Fibroblast of lung (primary cell): Measurements from ENCODE around the gene OR52J3.

Experiments
- CTCF ChIP-seq, 2 donors: IDR thresholded peaks in 1 of 2; conservative IDR thresholded peaks in 1 of 2; 1 replicate in 1 of 2; 2 replicates in 1 of 2; pipeline ENCODE4 v1.5.1; 2011 to 2012; ENCODE audit warnings: low read length in 2 of 2, control low read depth in 1 of 2, inconsistent platforms in 1 of 2, low read depth in 1 of 2, mild to moderate bottlenecking in 1 of 2
- EZH2 ChIP-seq: IDR thresholded peaks from 2 replicates; pipeline ENCODE4 v1.5.1; 2012; ENCODE audit warnings: low read length, control low read depth, mild to moderate bottlenecking; ENCODE audit errors: missing control alignments

- no peak for TF ChIP-seq CTCF (conservative IDR thresholded peaks at IDR 0.05 in 1 of 2, IDR thresholded peaks at IDR 0.05 in 1 of 2; ENCODE audit: low read depth in 1 of 2, low read length in 2 of 2)
- TF ChIP-seq EZH2 = no peak
Measured at GRCh38 chr11:5042091-5042490, 4.2 kb upstream of the OR52J3 start.
